Hematopoietic multipotent progenitor cell (in vitro differentiated cells): ENCODE data around the gene AQP9. TPM values are rescaled to one million over a fixed set of nuclear protein-coding genes. Genes with fewer than 3 reads are reported as not detected.
"Not testable (repeated sequence)": the region's sequence is repeated elsewhere in the genome, so short reads cannot be mapped to it uniquely, and the experiment has no call there.

Experiments used
- DNase-seq, 3 donors: peaks; one replicate each; pipeline ENCODE4 v3.0.0-alpha.2; 2011 to 2015; ENCODE audit warnings: low read depth in 2 of 3, low spot score in 2 of 3
- total RNA-seq: library from RNA; depleted of rRNA; stranded (reverse); fragments of >200 nt; gene quantifications from one replicate; pipeline ENCODE4 v1.2.3, GENCODE V29; 2012

AQP9 gene
- total RNA-seq, 1 donor = 0.54 TPM

DNA sequence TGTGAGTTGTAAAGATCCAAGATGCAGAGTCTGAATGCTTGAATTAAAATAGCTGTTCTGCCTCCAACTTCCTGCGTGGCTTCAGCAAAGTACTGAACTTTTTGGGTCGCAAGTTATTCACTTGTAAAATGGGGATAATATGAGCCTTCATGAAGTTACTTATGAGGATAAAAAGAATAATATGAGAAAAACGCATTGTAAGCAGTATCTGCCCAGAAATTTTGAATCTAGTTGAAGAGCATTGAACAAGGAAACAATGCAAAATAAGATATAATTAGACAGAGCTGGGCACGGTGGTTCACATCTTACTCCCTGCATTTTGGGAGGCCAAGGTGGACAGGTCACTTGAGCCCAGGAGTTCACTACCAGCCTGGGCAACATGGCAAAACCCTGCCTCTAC, 37.8 kb downstream of the AQP9 start:
- DNase-seq = no peak

- DNase-seq = no peak
Observed at GRCh38 chr15:58178668-58179067, 40.5 kb downstream of the AQP9 start.

GRCh38 chr15:58179206-58179605, 41.0 kb downstream of the AQP9 start:
- DNase-seq = no peak

DNA sequence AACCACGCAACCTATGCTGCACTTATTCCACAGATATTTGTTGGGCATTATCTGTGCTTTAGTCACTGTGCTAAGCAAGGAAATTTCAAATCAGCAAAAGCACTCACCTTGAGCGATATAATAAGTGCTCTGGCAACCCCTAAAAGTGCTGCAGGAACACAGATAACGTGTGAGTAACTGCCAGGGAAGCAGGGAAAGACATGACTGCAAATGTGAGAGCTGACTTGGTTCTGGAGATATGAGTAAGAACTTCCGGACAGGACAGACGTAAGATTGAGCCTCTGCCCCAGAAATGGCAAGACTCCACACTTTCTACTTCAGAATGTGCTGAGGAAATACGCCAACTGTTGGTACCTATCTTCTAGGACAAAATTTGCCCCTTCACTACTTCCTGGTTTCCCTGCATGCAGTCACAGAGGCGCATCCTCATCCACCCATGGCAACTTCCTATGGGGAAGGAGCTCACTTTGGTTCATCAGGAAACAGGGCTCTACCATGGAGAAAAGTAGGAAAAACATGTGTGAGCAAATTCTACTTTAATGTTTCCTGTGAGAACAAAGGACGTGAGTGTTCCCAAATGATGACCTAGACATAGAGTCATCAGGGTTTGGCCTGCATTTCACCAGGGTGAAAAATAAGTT, 41.7 kb downstream of the AQP9 start:
- DNase-seq = peak in 2 of 3 donors; percentile 28 to 45

DNA sequence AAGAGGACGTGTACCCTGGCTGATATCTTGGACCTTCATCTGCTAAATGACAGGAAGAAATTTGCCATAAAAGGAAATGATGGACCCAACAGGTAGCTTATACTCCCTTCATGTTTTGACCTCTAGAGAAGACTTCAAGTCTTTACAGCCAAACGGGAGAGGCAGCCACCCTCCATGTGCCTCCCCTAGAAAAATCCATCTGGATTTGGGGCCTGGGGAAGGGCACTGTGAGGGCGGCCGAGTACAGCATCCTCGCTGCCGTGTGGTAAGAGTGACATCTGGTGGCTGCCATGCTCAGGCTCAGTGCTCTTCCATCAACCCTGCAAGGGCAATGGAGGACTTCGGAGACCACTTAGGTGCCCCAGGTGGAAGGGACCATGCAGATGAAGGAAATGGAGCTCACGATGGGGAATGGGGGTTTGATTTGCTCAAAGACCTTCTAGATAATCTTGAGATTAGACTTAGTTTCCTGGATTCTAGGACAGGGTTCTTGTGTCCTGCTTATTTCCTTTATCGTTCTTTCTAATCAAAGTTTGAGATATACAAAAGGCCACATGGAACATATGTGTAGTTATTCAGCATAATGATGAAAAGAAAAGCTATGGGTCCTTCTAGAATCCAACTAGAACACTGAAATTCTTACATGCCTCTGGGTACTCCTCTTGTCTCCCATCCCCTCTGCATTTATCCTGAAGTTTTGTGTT, 44.4 kb downstream of the AQP9 start:
- DNase-seq = peak; percentile 1 to 48 (median 33)

DNA sequence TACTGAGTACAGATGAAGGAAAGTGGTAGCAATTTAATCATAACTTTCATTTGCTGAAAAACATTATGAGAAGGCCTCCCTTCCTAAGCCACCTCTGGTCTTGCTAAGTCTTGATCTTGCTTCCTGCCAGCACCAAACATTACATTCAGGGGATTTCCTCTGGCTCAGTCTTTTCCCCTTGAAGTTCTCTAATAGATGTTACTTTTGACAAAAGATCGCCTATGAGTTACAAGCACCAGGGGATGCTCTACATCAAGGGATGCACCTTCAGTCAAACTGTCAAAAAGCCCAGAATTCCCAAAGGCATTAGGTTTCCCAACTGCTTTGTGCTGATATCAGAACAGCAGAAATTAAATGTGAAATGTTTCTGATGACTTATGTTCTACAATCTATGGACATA, 47.3 kb downstream of the AQP9 start:
- peak in 1 of 3 donors; percentile 10 for DNase-seq

DNA sequence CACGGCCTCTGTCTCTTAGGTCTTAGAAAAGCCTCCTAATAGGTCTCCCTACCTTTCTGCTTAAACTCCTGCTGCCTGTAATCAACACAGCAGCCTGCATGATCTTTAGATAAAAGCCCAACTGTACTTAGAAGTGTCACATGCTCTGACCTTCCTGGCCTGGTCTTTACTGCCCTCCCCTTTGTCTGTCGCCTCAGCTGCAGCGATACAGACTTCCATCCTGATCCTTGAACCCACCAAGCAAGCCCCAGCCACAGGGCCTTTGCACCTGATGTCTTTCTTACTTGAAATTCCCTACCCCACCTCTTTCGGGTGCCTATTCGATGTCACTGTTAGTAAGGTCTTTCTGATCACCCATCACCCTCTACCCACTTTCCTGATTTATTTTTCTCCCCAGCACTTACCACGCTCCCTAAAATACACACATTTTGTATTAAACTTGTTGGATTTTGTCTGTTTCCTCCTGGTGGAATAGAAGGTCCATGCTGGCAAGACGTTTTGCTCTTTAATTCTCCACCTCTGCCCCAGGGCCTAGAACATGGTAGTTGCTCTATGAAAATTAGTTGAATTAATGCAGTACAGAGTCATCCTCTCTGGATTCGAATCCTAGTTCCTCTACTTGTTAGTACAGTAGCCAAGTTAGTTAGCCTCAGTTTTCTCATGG, 51.1 kb downstream of the AQP9 start:
- DNase-seq = no peak

GRCh38 chr15:58190419-58190818, 52.2 kb downstream of the AQP9 start:
- DNase-seq = no peak

- DNase-seq = not testable (repeated sequence)
Observed at GRCh38 chr15:58193636-58194035, 55.5 kb downstream of the AQP9 start.

DNA sequence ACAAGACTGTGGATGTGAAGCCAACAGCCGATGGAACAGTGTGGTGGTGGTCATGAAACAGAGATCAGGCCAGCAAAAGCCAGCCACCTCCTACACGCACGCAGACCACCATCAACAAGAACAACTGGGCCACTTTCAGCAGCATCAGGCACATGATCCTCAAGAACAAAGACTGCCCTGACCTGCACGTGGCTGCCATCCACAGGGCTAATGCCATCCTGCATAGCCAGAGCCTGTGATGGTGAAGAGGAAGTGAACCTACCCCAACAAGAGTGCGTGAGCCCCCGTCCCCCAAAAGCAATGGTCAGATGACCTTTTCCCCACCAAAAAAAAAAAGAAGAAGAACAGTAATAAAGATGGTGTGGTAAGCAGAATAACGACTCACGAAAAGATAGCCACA, 62.6 kb downstream of the AQP9 start:
- DNase-seq = no peak

- DNase-seq = no peak
Observed at GRCh38 chr15:58201516-58201915, 63.3 kb downstream of the AQP9 start.

DNA sequence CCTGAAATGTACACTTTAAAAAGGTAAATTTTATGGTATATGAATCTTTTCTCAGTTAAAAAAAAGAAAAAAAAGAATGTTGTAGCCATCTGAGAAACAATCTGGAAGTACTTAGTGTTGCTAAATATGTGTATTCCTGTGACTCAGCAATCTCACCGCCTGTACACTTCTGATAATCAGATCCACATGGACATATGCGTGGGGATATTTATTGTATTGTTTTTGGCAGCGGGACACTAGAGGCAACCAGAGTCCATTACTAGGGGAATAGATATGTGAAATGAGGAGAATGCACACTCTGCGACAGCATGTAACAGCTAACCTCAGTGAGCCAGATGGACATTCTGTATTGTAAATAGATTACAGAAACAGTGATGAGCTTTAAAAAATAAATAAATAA, 65.4 kb downstream of the AQP9 start:
- peak in 1 of 3 donors; percentile 20 for DNase-seq

DNA sequence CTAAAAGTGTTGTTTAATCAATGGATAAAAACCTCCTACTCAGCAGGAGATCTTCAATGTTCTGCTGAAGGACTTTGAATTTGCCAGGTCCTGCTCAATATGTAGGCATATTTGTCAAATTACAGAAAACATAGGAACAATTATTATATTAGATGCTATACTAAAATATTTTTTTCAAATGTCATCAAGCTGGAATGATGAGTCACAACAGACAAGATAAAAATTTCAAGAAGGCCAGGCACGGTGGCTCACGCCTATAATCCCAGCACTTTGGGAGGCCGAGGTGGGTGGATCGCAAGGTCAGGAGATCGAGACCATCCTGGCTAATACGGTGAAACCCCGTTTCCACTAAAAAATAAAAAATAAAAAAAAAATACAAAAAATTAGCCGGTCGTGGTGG, 68.0 kb downstream of the AQP9 start:
- no peak for DNase-seq

DNA sequence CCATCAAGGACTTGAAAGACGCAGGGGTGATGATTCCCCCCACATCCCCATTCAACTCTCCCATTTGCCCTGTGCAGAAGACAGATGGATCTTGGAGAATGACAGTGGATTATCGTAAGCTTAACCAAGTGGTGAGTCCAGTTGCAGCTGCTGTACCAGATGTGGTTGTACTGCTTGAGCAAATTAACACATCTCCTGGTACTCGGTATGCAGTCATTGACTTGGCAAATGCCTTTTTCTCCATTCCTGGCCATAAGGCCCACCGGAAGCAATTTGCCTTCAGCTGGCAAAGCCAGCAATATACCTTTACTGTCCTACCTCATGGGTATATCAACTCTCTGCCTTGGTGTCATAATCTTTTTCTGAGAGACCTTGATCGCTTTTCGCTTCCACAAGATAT, 70.0 kb downstream of the AQP9 start:
- DNase-seq = not testable (repeated sequence)

GRCh38 chr15:58209007-58209481, 70.9 kb downstream of the AQP9 start:
- not testable (repeated sequence) for DNase-seq

- not testable (repeated sequence) for DNase-seq
Observed at GRCh38 chr15:58210031-58210430, 71.8 kb downstream of the AQP9 start.

DNA sequence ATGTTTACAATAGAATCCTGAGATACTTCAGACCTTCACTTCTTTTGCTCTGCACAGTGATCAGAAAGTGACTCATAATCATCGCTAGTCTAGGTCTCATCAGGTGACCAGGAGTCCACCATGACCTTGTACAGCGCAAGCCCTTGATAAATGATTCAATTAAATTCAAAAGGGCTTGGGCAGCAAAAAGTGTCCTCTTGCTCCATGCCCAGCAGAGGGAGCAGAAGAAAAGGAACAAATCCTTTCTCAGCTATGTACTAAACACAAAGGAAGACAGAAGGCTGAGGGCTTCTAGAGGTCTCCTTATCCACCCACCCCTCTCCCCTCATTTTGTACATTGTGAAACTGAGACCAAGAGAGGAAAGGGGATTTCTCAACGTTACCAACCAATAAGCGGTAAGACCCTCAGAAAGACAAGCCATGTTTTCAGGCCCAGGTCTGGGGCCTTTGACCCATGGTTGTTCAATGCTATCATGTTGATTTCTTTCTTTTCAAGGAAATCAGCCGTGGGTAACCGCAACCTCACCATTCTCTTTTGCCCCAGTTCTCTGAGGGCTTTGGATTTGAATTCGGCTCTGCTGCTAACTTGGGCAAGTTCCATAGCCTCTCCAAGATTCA, 74.8 kb downstream of the AQP9 start:
- peak in 1 of 3 donors; percentile 61 for DNase-seq

- no peak for DNase-seq
Observed at GRCh38 chr15:58213587-58214338, 75.6 kb downstream of the AQP9 start.

GRCh38 chr15:58214591-58215340, 76.6 kb downstream of the AQP9 start:
- DNase-seq = peak in 1 of 3 donors; percentile 52

GRCh38 chr15:58217460-58217859, 79.3 kb downstream of the AQP9 start:
- DNase-seq = no peak
